ENCODE measurements around the gene PAFAH1B1. TPM values are rescaled to one million over a fixed set of nuclear protein-coding genes. Genes with fewer than 3 reads are reported as not detected.
"Not testable (repeated sequence)": the region's sequence is repeated elsewhere in the genome, so short reads cannot be mapped to it uniquely, and the experiment has no call there.

PAFAH1B1 gene
- total RNA-seq, 1 experiment from 2014 or later: 128 TPM

DNA sequence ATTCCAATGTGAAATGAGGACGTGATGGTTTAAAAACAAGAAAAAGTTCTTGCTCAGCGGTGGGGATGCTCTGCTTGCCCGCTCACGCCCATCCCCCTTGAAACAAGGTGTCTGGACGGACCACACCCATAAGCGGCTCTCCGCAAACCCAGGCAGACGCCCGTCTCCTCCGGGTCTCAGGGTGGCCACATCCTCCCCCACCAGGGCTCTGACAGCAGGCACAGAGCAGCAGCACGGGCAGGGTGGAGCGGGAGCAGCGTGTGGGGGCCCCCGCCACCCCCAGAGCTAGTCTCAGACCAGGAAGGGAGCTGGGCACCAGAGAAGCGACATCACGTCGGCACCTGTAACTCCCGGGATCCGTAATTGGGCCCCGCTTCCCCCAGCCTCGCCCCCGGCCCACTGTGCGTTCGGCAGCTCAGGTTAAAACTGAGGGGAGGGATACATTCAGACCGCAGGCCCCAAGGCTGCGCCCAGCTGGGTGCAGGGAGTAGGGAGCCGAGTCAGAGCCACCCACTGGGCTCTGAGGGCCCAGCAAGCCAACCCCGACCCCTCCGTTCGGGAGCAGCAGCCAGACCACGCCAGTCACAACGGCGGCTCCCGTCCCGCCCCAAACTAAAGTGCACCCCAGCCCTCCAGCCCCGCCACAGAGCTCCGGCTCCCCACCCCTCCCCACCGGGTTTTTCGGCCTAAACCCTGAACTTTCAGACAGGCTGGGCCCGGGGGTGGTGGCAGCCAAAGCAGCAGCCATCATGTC lies 96.1 kb downstream of the PAFAH1B1 start:
- peak; percentile 24 for DNase-seq (ENCODE audit: low read depth)

GRCh38 chr17:2690165-2691068 lies 97.0 kb downstream of the PAFAH1B1 start:
- DNase-seq (ENCODE audit: low read depth): peak; percentile 10

- peak; percentile 4 for DNase-seq (ENCODE audit: low read depth)
Observed at GRCh38 chr17:2691069-2691871, 97.8 kb downstream of the PAFAH1B1 start.

DNA sequence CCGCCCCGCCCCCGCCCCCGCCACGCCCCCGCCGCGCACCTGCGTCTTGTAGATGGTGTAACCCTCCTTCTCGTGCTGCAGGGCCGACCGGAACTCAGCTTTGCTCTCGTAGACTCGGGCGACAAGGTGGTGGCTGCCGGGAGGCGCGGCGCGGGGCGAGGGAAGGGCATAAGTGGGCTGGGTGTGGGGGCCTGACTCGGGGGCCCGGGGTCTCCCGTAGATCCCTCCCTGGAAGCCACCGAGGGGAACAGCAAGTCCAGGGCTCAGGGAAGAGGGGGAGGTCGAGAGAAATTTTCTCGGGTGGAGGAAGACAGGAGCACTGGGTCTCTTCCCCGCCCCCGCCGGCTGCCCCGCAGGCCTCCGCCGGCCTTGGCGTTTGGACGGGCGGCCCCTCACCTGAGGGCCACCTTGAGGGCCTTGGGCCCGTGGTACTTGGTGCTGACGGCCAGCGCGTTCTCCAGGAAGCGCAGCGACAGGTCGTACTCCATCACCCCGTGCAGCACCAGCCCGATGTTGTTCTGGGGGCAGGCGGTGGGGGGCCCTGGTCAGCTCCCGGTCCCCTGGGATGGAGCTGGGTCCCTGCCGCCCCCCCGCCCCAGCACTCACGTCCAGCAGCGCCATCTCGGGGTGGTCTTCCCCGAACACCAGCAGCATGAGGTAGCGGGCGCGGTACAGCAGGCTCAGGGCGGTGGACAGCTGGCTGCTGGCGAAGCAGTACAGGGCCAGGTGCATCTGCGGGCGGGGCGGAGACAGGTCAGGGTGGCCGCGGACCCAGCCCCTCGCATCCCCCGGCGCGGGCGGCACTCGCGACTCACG lies 98.7 kb downstream of the PAFAH1B1 start:
- no peak for DNase-seq (ENCODE audit: low read depth)

- DNase-seq (ENCODE audit: low read depth): no peak
Observed at GRCh38 chr17:2692781-2693135, 99.3 kb downstream of the PAFAH1B1 start.

GRCh38 chr17:2693561-2694380 lies 100.3 kb downstream of the PAFAH1B1 start:
- DNase-seq (ENCODE audit: low read depth): peak; percentile 3

- DNase-seq (ENCODE audit: low read depth): no peak
Observed at GRCh38 chr17:2694381-2695242, 101.2 kb downstream of the PAFAH1B1 start.

DNA sequence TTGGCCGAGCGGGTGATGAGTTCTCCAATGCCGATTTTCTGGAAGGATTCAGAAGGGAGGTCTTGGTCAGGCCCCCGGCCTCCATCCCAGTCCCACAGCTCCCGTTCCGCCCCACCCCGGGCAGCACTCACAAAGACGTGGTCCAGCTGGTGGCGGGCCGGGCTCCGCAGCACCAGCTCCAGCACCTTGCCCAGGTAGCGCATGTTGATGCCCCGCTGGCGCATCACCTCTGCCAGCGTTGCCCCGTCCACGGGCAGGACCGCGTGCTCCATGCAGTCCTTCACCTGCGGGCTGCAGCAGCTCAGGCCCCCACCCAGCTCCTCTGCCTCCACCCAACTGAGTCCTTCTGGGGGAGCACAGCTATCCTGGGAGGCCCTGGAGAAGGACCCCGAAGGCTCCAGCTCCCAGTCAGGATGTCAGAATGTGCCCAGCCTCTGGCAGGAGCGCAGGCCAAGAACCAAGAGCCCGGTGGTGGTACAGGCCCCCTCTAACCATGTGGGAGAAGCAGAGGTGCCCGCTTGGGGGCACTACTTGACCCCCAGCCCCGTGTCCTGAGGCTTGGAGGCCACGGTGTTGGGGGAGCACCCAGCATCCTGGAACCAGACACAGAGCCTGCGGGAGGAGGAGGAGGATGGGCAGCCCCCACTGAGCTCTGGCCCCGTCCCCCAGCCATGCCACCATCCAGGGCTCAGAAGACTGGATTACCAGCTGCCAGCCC lies 101.9 kb downstream of the PAFAH1B1 start:
- peak; percentile 3 for DNase-seq (ENCODE audit: low read depth)

GRCh38 chr17:2695961-2696760 lies 102.7 kb downstream of the PAFAH1B1 start:
- DNase-seq (ENCODE audit: low read depth): no peak

DNA sequence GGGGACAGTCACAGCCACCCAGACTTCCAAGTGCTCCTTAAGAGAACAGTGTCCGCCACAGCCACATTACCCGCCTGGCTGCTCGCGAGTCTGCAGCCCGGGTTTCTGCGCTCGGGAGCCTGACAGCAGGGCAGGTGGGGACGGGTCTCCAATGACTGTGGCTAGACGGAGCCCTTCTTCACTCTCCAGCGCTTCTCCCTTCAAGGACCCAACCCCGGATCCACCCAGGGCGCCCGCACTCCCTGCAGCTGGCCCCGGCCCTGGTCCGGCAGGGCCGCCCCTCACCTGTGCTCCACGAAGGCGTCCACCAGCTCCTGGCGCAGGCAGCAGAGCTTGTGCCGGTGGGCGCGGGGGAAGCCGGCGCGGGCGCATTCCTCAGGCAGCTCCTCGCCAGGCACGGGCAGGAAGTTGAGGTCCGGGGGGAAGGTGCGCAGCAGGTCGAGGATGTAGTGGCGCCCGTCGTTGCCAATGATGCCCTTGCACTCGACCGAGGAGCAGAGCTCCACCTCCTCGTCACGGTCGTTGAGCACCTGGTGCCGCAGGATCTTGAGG lies 104.2 kb downstream of the PAFAH1B1 start:
- DNase-seq (ENCODE audit: low read depth): no peak

- not testable (repeated sequence) for DNase-seq (ENCODE audit: low read depth)
Observed at GRCh38 chr17:2699216-2699805, 105.9 kb downstream of the PAFAH1B1 start.

DNA sequence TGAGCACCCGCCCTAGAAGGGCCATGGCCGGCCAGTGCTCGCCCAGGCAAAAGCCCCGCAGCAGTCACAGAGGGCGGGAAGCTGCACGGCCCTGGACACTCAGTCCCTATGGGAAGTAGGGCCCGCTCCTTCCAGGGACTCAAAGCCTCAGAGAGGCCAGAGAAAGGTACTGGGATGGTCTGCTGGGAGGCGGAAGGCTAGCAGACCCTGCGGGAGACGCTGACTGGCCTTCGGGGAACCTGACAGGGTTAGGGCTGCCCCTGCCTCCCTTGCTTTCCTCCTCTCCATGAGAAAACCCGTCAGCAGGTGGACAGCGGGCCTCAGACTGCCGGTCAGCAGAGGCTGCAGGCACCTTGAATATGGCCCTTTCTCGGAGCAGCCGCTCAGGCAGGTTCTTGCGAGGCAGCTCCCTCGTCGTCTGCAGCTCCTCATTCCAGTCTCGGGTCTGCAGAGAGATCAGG lies 106.6 kb downstream of the PAFAH1B1 start:
- no peak for DNase-seq (ENCODE audit: low read depth)

GRCh38 chr17:2700491-2701141 lies 107.2 kb downstream of the PAFAH1B1 start:
- DNase-seq (ENCODE audit: low read depth): no peak

DNA sequence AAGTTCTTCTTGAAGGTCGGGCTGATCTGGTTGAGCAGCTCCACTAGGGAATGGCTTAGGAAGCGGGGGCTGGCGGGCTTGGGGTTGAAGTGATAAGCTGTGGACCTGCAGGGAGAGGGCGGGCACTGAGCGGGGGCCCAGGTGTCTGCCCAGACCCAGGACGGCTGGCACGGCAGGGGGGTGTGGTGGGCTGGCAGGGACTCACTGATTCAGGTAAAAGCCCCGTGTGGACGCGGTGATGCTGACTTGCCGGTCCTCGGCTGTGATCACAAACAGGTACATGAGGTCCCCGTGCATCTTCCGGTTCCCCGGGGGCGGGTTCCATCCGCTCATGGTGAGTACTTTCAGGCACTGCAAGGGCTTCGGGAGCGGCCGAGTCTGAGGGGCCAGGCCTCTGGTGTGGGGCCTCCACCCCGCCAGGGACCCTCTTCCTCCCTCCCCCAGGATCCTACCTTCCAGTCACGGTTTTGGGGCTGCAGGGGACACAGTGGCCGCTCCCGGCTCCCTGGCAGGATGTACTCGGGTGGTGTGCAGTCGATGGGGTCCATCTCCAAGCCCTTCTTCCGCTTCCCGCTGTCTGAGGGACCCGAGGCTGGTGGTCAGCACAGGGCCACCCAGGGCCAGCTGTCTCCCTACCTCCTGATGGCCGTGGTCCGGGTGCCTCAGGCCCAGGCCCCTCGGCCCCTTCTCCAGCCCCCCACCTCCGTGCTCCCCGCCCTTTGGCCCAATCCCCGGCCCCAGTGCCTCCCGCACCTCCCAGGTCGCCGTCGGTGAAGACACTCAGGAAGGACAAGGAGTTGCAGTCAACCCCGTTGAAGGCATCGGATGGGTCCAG lies 107.9 kb downstream of the PAFAH1B1 start:
- DNase-seq (ENCODE audit: low read depth): peak; percentile 3

- DNase-seq (ENCODE audit: low read depth): peak; percentile 4
Observed at GRCh38 chr17:2701996-2702741, 108.7 kb downstream of the PAFAH1B1 start.
